Measurements from ENCODE around the gene SYPL1. TPM values are rescaled to one million over a fixed set of nuclear protein-coding genes. Genes with fewer than 3 reads are reported as not detected.

SYPL1 gene
- 141 and 150 TPM in 2 replicates for total RNA-seq

DNA sequence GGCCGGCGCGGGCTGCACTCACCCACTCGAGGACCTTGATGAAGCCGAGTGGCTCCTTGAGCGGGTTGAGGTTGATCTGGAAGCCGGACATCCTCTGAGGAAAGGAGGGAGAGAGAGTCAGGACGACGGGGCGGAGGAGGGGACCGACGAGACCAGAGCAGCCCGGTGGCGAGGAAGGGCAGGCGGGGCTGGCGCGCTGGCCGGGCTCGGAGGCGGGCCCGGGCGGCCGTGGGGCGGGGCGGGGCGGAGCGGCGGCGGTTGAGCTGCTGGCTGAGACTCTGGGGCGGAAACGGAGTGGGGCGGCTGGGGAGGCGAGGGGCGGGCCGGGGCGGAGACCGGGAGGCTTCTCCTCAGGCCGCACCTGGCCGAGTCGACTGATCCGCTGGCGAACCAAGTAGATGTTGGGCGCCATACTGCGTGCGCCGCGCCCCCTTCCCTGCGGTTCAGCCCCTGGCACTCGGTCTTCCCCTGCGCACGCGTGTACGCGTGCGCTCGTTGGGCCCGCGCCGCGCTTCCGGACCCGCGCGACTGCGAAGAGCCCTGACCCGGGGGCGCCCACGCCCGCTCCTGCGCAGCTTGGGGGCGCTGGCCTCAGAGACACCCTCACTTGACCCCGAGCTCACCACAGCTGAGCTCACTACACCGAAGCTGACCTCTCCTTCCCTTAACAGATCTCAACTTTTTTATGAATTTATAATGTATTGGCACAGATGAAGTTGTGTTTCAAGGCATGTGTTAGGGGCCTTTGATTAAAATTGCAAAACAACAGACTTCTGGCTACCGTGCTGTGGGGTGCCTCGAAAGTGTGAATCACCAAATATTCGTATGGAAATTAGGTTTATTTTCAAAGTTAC is at the start of gene SYPL1:
Gene SYPL1, minus strand, starts transcription at position 195 of the 854 bp plus-strand sequence. Its CDS starts 104 bp downstream, at position 91.

Other genes starting within 250 kb of the SYPL1 start
- 3.3 and 11.5 TPM in 2 replicates for gene ATXN7L1, start 235.7 kb downstream of the SYPL1 start, total RNA-seq
- gene CDHR3, start 149.0 kb downstream of the SYPL1 start, total RNA-seq, result 0.35 and 3.4 TPM in 2 replicates
- 104 and 147 TPM in 2 replicates for gene NAMPT, start 172.7 kb upstream of the SYPL1 start, total RNA-seq

Data from airway epithelial cell (primary cell).